GM18868 (cell line): ENCODE data around the gene PRPF6.

ENCODE experiments used
- ATAC-seq: cut with Tn5 transposase; IDR thresholded peaks from one replicate; pipeline ENCODE4 v1.9.1; 2021; ENCODE audit warnings: mild to moderate bottlenecking, moderate library complexity; ENCODE audit not compliant: unreplicated experiment

PRPF6 gene

GRCh38 chr20:64073476-64074183 is 92.7 kb downstream of the PRPF6 start:
- no peak for ATAC-seq

- no peak for ATAC-seq
Measured at GRCh38 chr20:64074184-64074789, 93.4 kb downstream of the PRPF6 start.

- no peak for ATAC-seq
Measured at GRCh38 chr20:64074963-64075362, 94.0 kb downstream of the PRPF6 start.

GRCh38 chr20:64075556-64075955 is 94.6 kb downstream of the PRPF6 start:
- ATAC-seq, result no peak

GRCh38 chr20:64076061-64076997 is 95.4 kb downstream of the PRPF6 start:
- no peak for ATAC-seq

GRCh38 chr20:64077094-64077493 is 96.2 kb downstream of the PRPF6 start:
- no peak for ATAC-seq

- no peak for ATAC-seq
Measured at GRCh38 chr20:64077541-64077875, 96.6 kb downstream of the PRPF6 start.

GRCh38 chr20:64077876-64078551 is 97.1 kb downstream of the PRPF6 start:
- ATAC-seq, result no peak

- ATAC-seq, result no peak
Measured at GRCh38 chr20:64078934-64079272, 98.0 kb downstream of the PRPF6 start.

- peak; percentile 39 for ATAC-seq
Measured at GRCh38 chr20:64079273-64080012, 98.5 kb downstream of the PRPF6 start, which contains the start of gene RGS19. Gene RGS19, minus strand, starts transcription at chr20:64079518. Its CDS starts 2,632 bp downstream, at chr20:64076886.

- peak; percentile 4 for ATAC-seq
Measured at GRCh38 chr20:64080013-64080812, 99.3 kb downstream of the PRPF6 start, which contains the start of gene OPRL1. Gene OPRL1, plus strand, starts transcription at chr20:64080082. Its CDS starts 12,639 bp downstream, at chr20:64092721.

- ATAC-seq, result no peak
Measured at GRCh38 chr20:64080813-64081623, 100.1 kb downstream of the PRPF6 start.

- no peak for ATAC-seq
Measured at GRCh38 chr20:64081624-64081964, 100.7 kb downstream of the PRPF6 start.

- ATAC-seq, result no peak
Measured at GRCh38 chr20:64082126-64082731, 101.3 kb downstream of the PRPF6 start.
